Stimulated activated naive CD8-positive, alpha-beta T cell treated with anti-CD3 and anti-CD28 coated beads, Interleukin-15, amount 100 ng/mL, for 72 hours (primary cell): ENCODE measurements around the gene VWA8.
"Not testable (repeated sequence)": the region's sequence is repeated elsewhere in the genome, so short reads cannot be mapped to it uniquely, and the experiment has no call there.

Experiments used
- ATAC-seq: fragments of 150-1000 bp; cut with Tn5 transposase; 2 replicates; pipeline ENCODE4 v1.10.0; 2021; ENCODE audit warnings: mild to moderate bottlenecking, moderate library complexity
- DNase-seq, 2 donors: peaks; one replicate each; pipeline ENCODE4 v3.0.0; 2021 to 2022
- H3K27ac Mint-ChIP-seq, 2 donors: one replicate each; pipeline ENCODE4 v1.8.0; 2022; ENCODE audit warnings: mild to moderate bottlenecking in 2 of 2, mixed read lengths in 2 of 2, moderate library complexity in 2 of 2
- H3K27me3 Mint-ChIP-seq: one replicate; pipeline ENCODE4 v1.8.0; 2022; ENCODE audit warnings: mixed read lengths
- H3K4me1 Mint-ChIP-seq: one replicate; pipeline ENCODE4 v1.8.0; 2022; ENCODE audit warnings: mild to moderate bottlenecking, mixed read lengths
- H3K4me3 Mint-ChIP-seq, 2 donors: one replicate each; pipeline ENCODE4 v1.8.0; 2022; ENCODE audit warnings: mild to moderate bottlenecking in 2 of 2, mixed read lengths in 2 of 2, moderate library complexity in 1 of 2
- H3K9me3 Mint-ChIP-seq, 2 donors: one replicate each; pipeline ENCODE4 v1.8.0; 2022; ENCODE audit warnings: mixed read lengths in 2 of 2

The VWA8 gene

GRCh38 chr13:41944635-41945397 lies 16.1 kb downstream of the VWA8 start:
- H3K4me1 Mint-ChIP-seq: peaks cover 10% of the 10 kb centered on the region
- H3K9me3 Mint-ChIP-seq: peaks cover 22 to 25% of the 10 kb centered on the region in 2 donors

GRCh38 chr13:41944229-41944628 lies 16.7 kb downstream of the VWA8 start:
- no peak for DNase-seq
- no peak overlapping the region for H3K27ac Mint-ChIP-seq
- peaks cover 10% of the 10 kb centered on the region for H3K4me1 Mint-ChIP-seq
- no peaks in the 10 kb centered on the region for H3K27me3 Mint-ChIP-seq
- H3K4me3 Mint-ChIP-seq: no peak overlapping the region
- peaks cover 22 to 25% of the 10 kb centered on the region in 2 donors for H3K9me3 Mint-ChIP-seq
- no peak for ATAC-seq

More at GRCh38 chr13:41944635-41945397, 16.1 kb downstream of the VWA8 start:
- no peak for ATAC-seq
- no peak for DNase-seq
- no peak overlapping the region for H3K4me3 Mint-ChIP-seq
- no peaks in the 10 kb centered on the region for H3K27me3 Mint-ChIP-seq
- H3K27ac Mint-ChIP-seq: no peak overlapping the region

- Mint-ChIP-seq H3K4me1 (peaks cover 10% of the 10 kb centered on the region), H3K27me3 (no peaks in the 10 kb centered on the region), H3K27ac (no peak overlapping the region), H3K4me3 (no peak overlapping the region), H3K9me3 (peaks cover 22 to 25% of the 10 kb centered on the region in 2 donors)
- ATAC-seq: no peak
- no peak for DNase-seq
Measured at GRCh38 chr13:41942462-41943094, 18.3 kb downstream of the VWA8 start.

- Mint-ChIP-seq H3K4me3 (no peak overlapping the region), H3K27me3 (no peaks in the 10 kb centered on the region), H3K4me1 (peaks cover 14% of the 10 kb centered on the region), H3K27ac (no peak overlapping the region), H3K9me3 (peaks cover 11 to 13% of the 10 kb centered on the region in 2 donors)
- DNase-seq (no peak), ATAC-seq (no peak)
Measured at GRCh38 chr13:41941174-41941573, 19.7 kb downstream of the VWA8 start.

GRCh38 chr13:41939398-41939797 lies 21.5 kb downstream of the VWA8 start:
- Mint-ChIP-seq H3K27ac (no peak overlapping the region), H3K4me3 (no peak overlapping the region), H3K4me1 (peaks cover 11% of the 10 kb centered on the region), H3K27me3 (no peaks in the 10 kb centered on the region), H3K9me3 (no peaks in the 10 kb centered on the region)
- DNase-seq (no peak), ATAC-seq (no peak)

- peaks cover 11% of the 10 kb centered on the region for H3K4me1 Mint-ChIP-seq
- DNase-seq (no peak), ATAC-seq (no peak)
- H3K9me3 Mint-ChIP-seq: no peaks in the 10 kb centered on the region
- no peak overlapping the region for H3K4me3 Mint-ChIP-seq
- H3K27me3 Mint-ChIP-seq: no peaks in the 10 kb centered on the region
- no peak overlapping the region for H3K27ac Mint-ChIP-seq
Measured at GRCh38 chr13:41938918-41939317, 22.0 kb downstream of the VWA8 start.

GRCh38 chr13:41937388-41937787 lies 23.5 kb downstream of the VWA8 start:
- Mint-ChIP-seq H3K4me1 (peaks cover 20% of the 10 kb centered on the region), H3K9me3 (no peaks in the 10 kb centered on the region), H3K27ac (no peak overlapping the region), H3K4me3 (no peak overlapping the region), H3K27me3 (no peaks in the 10 kb centered on the region)
- no peak for ATAC-seq
- no peak for DNase-seq

GRCh38 chr13:41935501-41935900 lies 25.4 kb downstream of the VWA8 start:
- DNase-seq (no peak), ATAC-seq (no peak)
- Mint-ChIP-seq H3K9me3 (no peaks in the 10 kb centered on the region), H3K27ac (no peak overlapping the region), H3K4me3 (no peak overlapping the region), H3K4me1 (peaks cover 36% of the 10 kb centered on the region), H3K27me3 (no peaks in the 10 kb centered on the region)

GRCh38 chr13:41934994-41935393 lies 25.9 kb downstream of the VWA8 start:
- no peak for DNase-seq
- Mint-ChIP-seq H3K27me3 (no peaks in the 10 kb centered on the region), H3K4me1 (peaks cover 40% of the 10 kb centered on the region), H3K27ac (no peak overlapping the region), H3K9me3 (no peaks in the 10 kb centered on the region), H3K4me3 (no peak overlapping the region)
- no peak for ATAC-seq

- H3K9me3 Mint-ChIP-seq: no peaks in the 10 kb centered on the region
- no peak overlapping the region for H3K27ac Mint-ChIP-seq
- H3K4me1 Mint-ChIP-seq: peaks cover 49% of the 10 kb centered on the region
- ATAC-seq: no peak
- no peak for DNase-seq
- H3K4me3 Mint-ChIP-seq: no peak overlapping the region
- no peaks in the 10 kb centered on the region for H3K27me3 Mint-ChIP-seq
Measured at GRCh38 chr13:41934120-41934519, 26.8 kb downstream of the VWA8 start.

- Mint-ChIP-seq H3K4me3 (peak overlapping the region in 1 of 2 donors; percentile 30), H3K4me1 (peaks cover 73% of the 10 kb centered on the region), H3K27ac (peak overlapping the region; percentile 35 to 91), H3K27me3 (no peaks in the 10 kb centered on the region), H3K9me3 (peaks cover 0 to 5% of the 10 kb centered on the region in 2 donors)
- no peak for DNase-seq
- ATAC-seq: peak; percentile 54
Measured at GRCh38 chr13:41931337-41931736, 29.6 kb downstream of the VWA8 start.

GRCh38 chr13:41930154-41930553 lies 30.8 kb downstream of the VWA8 start:
- H3K4me3 Mint-ChIP-seq: peak overlapping the region in 1 of 2 donors; percentile 29

GRCh38 chr13:41928323-41928722 lies 32.6 kb downstream of the VWA8 start:
- ATAC-seq: no peak
- Mint-ChIP-seq H3K4me1 (peaks cover 82% of the 10 kb centered on the region), H3K4me3 (peak overlapping the region; percentile 68 to 69), H3K27ac (peak overlapping the region; percentile 56 to 83), H3K27me3 (no peaks in the 10 kb centered on the region), H3K9me3 (peaks cover 19 to 26% of the 10 kb centered on the region in 2 donors)
- no peak for DNase-seq

More at GRCh38 chr13:41930154-41930553, 30.8 kb downstream of the VWA8 start:
- H3K27me3 Mint-ChIP-seq: no peaks in the 10 kb centered on the region
- no peak for ATAC-seq
- no peak for DNase-seq
- peaks cover 7 to 12% of the 10 kb centered on the region in 2 donors for H3K9me3 Mint-ChIP-seq
- H3K27ac Mint-ChIP-seq: no peak overlapping the region
- H3K4me1 Mint-ChIP-seq: peaks cover 72% of the 10 kb centered on the region

GRCh38 chr13:41925014-41925413 lies 35.9 kb downstream of the VWA8 start:
- Mint-ChIP-seq H3K27me3 (no peaks in the 10 kb centered on the region), H3K4me1 (peaks cover 77% of the 10 kb centered on the region), H3K27ac (peak overlapping the region in 1 of 2 donors; percentile 22), H3K9me3 (peaks cover 19 to 33% of the 10 kb centered on the region in 2 donors), H3K4me3 (no peak overlapping the region)
- DNase-seq (no peak), ATAC-seq (no peak)

- H3K27me3 Mint-ChIP-seq, ATAC-seq, DNase-seq, H3K4me3 Mint-ChIP-seq: not testable (repeated sequence)
- H3K9me3 Mint-ChIP-seq: peaks cover 19 to 33% of the 10 kb centered on the region in 2 donors
- peaks cover 74% of the 10 kb centered on the region for H3K4me1 Mint-ChIP-seq
- H3K27ac Mint-ChIP-seq: peak overlapping the region in 1 of 2 donors; percentile 9
Measured at GRCh38 chr13:41922894-41923293, 38.0 kb downstream of the VWA8 start.
